ENCODE results near the gene DMRT1.

Gene DMRT1

DNA sequence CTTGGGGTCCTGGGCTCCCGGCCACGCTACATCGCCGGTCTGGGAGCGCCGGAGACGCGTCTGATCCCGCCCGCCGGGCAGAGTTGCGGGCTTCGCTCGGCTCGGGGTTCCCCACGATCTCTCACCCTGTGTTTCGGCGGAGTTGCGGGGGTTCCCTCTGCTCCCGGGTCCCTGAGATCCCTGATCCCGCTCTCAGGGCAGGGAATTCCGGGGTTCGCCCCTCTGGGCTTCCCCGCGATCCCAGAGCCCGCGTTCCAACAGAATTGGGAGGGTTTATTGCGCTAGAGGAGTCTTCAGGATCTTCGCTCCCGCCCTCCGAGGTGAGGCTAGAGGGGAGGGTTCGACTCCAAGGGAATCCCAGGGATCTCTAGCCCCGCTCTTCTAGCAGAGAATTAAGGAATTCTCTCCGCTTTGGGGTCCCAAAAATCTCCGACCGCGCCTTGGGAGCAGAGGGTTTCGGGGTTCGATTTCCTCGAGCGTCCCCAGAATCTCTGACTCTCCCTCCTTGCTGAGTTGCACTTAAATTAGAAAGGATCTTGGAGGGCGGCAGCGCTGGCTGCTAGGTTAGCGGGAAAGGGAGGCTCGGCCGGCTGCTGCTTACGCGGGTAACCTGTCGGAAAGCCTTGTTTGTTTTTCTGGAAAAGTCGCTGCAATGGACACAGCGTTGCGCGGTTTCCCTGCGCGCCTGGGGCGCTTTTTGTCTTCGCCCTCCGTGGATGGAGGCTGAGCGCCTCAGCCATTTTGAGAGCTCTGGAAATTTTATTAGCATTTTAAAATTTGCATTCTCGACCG lies 1.3 kb downstream of the DMRT1 start:
- Histone ChIP-seq H3K4me1 (ENCODE audit: control insufficient read depth, insufficient read depth, low read length) (no peaks in the 10 kb centered on the region), H3K27ac (ENCODE audit: extremely low read depth, low read depth, low read length) (no peak overlapping the region; the same call in 1 of the 2 replicates), H3K4me3 (ENCODE audit: low read depth, low read length) (peak overlapping the region; percentile 0), H3K36me3 (ENCODE audit: control insufficient read depth in 2 of 2, insufficient read depth in 1 of 2, low read length in 2 of 2) (no peaks in the 10 kb centered on the region), H3K9me3 (ENCODE audit: control insufficient read depth, insufficient read depth, low read depth, low read length) (no peaks in the 10 kb centered on the region)
- POLR2A ChIA-PET, result no interaction called here
- CTCF ChIA-PET, result no interaction called here
- TF ChIP-seq PRDM10 (tag by site-specific recombination; IDR thresholded peaks at IDR 0.05) (peak; percentile 27; the same call in 1 of the 2 replicates), ZNF558 (tag by site-specific recombination; IDR thresholded peaks at IDR 0.05) (no peak), ZNF677 (tag by site-specific recombination; IDR thresholded peaks at IDR 0.05) (no peak), ZNF621 (tag by site-specific recombination; IDR thresholded peaks at IDR 0.05) (no peak), YY1 (tag by site-specific recombination; IDR thresholded peaks at IDR 0.05) (0 out of 2 replicates have a peak, but pooled peaks have one; percentile 20), ZNF366 (tag by site-specific recombination; conservative IDR thresholded peaks at IDR 0.05) (no peak), ZNF341 (tag by site-specific recombination; IDR thresholded peaks at IDR 0.05; ENCODE audit: low read depth) (peak; percentile 75), ZNF560 (tag by site-specific recombination; IDR thresholded peaks at IDR 0.05; ENCODE audit: borderline replicate concordance) (0 out of 2 replicates have a peak, but pooled peaks have one; percentile 38), ZBTB48 (tag by site-specific recombination; IDR thresholded peaks at IDR 0.05) (0 out of 2 replicates have a peak, but pooled peaks have one; percentile 23), ZBTB17 (tag by site-specific recombination; IDR thresholded peaks at IDR 0.05) (peak; percentile 58; the same call in 1 of the 2 replicates), BCL11B (tag by site-specific recombination; IDR thresholded peaks at IDR 0.05; ENCODE audit: low read depth) (no peak), ZNF26 (tag by site-specific recombination; IDR thresholded peaks at IDR 0.05) (no peak), ZBTB20 (tag by site-specific recombination; IDR thresholded peaks at IDR 0.05) (peak; percentile 83), IKZF3 (tag by site-specific recombination; IDR thresholded peaks at IDR 0.05) (no peak), ZNF311 (tag by site-specific recombination; IDR thresholded peaks at IDR 0.05; ENCODE audit: borderline replicate concordance) (no peak), SETDB1 (IDR thresholded peaks at IDR 0.05; ENCODE audit: insufficient read length, low read length) (peak; percentile 21), ZIC2 (tag by site-specific recombination; IDR thresholded peaks at IDR 0.05) (no peak), ZNF335 (tag by site-specific recombination; conservative IDR thresholded peaks at IDR 0.05) (0 out of 2 replicates have a peak, but pooled peaks have one; percentile 16), HOXA7 (CRISPR knock-in tag; IDR thresholded peaks at IDR 0.05; ENCODE audit: borderline replicate concordance) (no peak), ZNF324 (tag by site-specific recombination; IDR thresholded peaks at IDR 0.05) (no peak), ZNF707 (tag by site-specific recombination; IDR thresholded peaks at IDR 0.05) (no peak), ZNF544 (tag by site-specific recombination; IDR thresholded peaks at IDR 0.05) (no peak)
- TF ChIP-seq, protein P1, sequence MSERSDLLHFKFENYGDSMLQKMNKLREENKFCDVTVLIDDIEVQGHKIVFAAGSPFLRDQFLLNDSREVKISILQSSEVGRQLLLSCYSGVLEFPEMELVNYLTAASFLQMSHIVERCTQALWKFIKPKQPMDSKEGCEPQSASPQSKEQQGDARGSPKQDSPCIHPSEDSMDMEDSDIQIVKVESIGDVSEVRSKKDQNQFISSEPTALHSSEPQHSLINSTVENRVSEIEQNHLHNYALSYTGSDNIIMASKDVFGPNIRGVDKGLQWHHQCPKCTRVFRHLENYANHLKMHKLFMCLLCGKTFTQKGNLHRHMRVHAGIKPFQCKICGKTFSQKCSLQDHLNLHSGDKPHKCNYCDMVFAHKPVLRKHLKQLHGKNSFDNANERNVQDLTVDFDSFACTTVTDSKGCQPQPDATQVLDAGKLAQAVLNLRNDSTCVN (tag by site-specific recombination; optimal IDR thresholded peaks at IDR 0.05), result peak; percentile 15
- TF ChIP-seq, protein P2, sequence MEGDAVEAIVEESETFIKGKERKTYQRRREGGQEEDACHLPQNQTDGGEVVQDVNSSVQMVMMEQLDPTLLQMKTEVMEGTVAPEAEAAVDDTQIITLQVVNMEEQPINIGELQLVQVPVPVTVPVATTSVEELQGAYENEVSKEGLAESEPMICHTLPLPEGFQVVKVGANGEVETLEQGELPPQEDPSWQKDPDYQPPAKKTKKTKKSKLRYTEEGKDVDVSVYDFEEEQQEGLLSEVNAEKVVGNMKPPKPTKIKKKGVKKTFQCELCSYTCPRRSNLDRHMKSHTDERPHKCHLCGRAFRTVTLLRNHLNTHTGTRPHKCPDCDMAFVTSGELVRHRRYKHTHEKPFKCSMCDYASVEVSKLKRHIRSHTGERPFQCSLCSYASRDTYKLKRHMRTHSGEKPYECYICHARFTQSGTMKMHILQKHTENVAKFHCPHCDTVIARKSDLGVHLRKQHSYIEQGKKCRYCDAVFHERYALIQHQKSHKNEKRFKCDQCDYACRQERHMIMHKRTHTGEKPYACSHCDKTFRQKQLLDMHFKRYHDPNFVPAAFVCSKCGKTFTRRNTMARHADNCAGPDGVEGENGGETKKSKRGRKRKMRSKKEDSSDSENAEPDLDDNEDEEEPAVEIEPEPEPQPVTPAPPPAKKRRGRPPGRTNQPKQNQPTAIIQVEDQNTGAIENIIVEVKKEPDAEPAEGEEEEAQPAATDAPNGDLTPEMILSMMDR (tag by site-specific recombination; IDR thresholded peaks at IDR 0.05), result no peak
- TF ChIP-seq, protein P3, sequence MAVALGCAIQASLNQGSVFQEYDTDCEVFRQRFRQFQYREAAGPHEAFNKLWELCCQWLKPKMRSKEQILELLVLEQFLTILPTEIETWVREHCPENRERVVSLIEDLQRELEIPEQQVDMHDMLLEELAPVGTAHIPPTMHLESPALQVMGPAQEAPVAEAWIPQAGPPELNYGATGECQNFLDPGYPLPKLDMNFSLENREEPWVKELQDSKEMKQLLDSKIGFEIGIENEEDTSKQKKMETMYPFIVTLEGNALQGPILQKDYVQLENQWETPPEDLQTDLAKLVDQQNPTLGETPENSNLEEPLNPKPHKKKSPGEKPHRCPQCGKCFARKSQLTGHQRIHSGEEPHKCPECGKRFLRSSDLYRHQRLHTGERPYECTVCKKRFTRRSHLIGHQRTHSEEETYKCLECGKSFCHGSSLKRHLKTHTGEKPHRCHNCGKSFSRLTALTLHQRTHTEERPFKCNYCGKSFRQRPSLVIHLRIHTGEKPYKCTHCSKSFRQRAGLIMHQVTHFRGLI (tag by site-specific recombination; IDR thresholded peaks at IDR 0.05), result no peak
- TF ChIP-seq, protein P4, sequence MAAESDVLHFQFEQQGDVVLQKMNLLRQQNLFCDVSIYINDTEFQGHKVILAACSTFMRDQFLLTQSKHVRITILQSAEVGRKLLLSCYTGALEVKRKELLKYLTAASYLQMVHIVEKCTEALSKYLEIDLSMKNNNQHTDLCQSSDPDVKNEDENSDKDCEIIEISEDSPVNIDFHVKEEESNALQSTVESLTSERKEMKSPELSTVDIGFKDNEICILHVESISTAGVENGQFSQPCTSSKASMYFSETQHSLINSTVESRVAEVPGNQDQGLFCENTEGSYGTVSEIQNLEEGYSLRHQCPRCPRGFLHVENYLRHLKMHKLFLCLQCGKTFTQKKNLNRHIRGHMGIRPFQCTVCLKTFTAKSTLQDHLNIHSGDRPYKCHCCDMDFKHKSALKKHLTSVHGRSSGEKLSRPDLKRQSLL (tag by site-specific recombination; IDR thresholded peaks at IDR 0.05), result no peak

Data from HEK293 (cell line).